ENCODE measurements around the gene IREB2.

The IREB2 gene

DNA sequence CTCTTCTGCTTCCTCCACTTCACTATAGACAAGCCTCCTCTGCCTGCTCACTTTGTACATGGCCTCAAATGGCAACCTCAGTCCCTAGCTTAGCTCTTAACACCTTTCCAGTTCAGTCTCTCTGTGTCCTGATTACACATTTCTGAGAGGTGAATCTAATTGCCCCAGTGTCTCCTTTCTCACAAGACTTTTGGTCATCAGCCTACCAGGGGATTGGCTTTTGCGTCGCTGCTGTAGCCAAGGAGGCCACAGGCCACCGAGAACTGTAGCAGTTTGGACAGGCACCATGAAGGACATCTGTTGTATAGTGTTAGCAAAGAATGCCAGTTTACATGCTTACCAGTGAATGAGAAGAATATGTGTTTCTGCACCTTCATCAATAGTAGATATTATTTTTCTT is 8.5 kb downstream of the IREB2 start:
- H3K27me3 ChIP-seq (replicated peaks): no peaks in the 10 kb centered on the region
- no peak overlapping the region for H3K27ac ChIP-seq
- in situ Hi-C loops (cut with HindIII; ENCODE audit: low pct_ligation_motif_present, low sequenced_read_pairs): no loop called here
- H3K4me3 ChIP-seq (ENCODE audit: low read depth, low read length): no peak overlapping the region
- DNase-seq: no peak
- TF ChIP-seq, protein P1, sequence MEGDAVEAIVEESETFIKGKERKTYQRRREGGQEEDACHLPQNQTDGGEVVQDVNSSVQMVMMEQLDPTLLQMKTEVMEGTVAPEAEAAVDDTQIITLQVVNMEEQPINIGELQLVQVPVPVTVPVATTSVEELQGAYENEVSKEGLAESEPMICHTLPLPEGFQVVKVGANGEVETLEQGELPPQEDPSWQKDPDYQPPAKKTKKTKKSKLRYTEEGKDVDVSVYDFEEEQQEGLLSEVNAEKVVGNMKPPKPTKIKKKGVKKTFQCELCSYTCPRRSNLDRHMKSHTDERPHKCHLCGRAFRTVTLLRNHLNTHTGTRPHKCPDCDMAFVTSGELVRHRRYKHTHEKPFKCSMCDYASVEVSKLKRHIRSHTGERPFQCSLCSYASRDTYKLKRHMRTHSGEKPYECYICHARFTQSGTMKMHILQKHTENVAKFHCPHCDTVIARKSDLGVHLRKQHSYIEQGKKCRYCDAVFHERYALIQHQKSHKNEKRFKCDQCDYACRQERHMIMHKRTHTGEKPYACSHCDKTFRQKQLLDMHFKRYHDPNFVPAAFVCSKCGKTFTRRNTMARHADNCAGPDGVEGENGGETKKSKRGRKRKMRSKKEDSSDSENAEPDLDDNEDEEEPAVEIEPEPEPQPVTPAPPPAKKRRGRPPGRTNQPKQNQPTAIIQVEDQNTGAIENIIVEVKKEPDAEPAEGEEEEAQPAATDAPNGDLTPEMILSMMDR (IDR thresholded peaks at IDR 0.05; ENCODE audit: low read depth, low read length, missing control alignments): no peak
- H3K36me3 ChIP-seq (replicated peaks): peaks cover 30% of the 10 kb centered on the region

DNA sequence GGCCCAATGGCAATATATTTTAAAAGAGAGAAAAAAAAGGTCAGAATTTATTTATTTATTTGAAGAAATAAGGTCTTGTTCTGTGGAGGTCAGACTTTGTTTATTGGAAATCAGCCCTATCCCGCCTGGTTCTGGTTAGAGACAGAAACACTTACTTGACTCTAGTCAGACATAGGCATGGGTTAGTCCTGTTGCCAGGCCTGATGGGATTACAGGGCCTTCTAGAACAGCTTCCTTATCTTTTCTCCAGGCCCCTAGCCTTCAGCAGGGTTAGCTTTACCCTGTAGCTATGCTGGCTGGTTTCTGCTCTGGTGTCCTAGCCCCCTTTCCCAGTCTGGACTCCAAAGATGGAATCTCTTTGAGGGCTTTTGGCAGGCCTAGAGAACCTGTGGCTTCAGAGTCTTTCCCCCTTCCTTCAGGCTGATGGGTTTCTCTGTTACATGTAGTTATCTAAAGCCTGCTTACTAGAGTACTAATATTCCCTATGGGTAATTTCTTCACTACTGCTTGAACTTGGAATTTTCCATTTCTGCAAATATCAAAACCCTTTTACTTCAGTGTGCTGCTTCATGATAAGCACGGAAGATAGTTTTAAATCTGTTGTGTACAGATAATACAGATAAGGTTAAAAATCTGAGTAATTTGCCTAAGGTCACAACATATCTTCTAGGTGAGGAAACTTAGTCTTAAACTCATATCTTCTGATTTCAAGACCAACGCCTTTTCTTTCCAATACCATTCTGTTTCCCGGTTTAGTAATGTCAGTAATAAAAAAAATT is 10.6 kb downstream of the IREB2 start:
- DNase-seq: no peak
- TF ChIP-seq, protein P1 (IDR thresholded peaks at IDR 0.05; ENCODE audit: low read depth, low read length, missing control alignments): no peak
- no peak overlapping the region for H3K4me3 ChIP-seq (ENCODE audit: low read depth, low read length)
- no peaks in the 10 kb centered on the region for H3K27me3 ChIP-seq (replicated peaks)
- in situ Hi-C loops (cut with HindIII; ENCODE audit: low pct_ligation_motif_present, low sequenced_read_pairs): no loop called here
- H3K36me3 ChIP-seq (replicated peaks): peaks cover 18% of the 10 kb centered on the region
- no peak overlapping the region for H3K27ac ChIP-seq

DNA sequence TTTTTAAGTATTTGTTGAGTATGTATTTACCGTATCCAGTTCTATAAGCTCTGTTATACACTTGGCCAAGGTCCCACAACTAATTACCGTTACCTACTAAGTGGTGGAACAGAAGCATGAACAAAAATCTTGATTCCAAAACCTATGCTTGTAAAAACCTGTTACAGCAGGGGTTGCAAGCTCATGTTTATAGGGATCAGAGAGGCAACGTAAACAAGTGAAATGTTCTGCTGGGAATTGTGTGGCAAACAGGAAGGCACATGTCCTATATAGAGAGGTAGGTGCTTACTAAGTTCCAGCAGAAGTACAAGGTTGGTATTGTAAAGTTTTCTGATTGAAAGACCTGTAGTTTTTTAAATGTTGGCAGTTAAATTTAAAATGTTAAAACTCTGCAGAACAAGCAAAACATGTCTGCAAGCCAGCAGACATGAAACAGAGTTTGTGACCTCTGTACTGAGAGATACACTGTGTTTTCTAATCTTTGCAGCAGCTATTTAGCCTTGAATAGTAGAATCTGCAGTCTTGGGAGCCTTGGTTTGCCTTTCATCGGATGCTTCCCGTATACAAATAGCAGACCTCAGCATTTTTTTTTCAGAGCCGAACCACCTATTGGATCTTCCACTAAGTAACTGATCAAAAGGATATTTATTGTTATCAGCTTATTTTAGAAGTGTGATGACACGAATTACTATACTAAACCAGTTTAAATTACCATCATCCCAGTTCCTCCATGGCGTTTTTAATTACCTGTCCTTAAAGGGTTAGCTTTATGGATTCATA is 11.4 kb downstream of the IREB2 start:
- in situ Hi-C loops (cut with HindIII; ENCODE audit: low pct_ligation_motif_present, low sequenced_read_pairs): no loop called here
- no peak overlapping the region for H3K4me3 ChIP-seq (ENCODE audit: low read depth, low read length)
- TF ChIP-seq, protein P1 (IDR thresholded peaks at IDR 0.05; ENCODE audit: low read depth, low read length, missing control alignments): no peak
- no peak for DNase-seq
- H3K36me3 ChIP-seq (replicated peaks): peaks cover 17% of the 10 kb centered on the region
- no peak overlapping the region for H3K27ac ChIP-seq
- H3K27me3 ChIP-seq (replicated peaks): no peaks in the 10 kb centered on the region

DNA sequence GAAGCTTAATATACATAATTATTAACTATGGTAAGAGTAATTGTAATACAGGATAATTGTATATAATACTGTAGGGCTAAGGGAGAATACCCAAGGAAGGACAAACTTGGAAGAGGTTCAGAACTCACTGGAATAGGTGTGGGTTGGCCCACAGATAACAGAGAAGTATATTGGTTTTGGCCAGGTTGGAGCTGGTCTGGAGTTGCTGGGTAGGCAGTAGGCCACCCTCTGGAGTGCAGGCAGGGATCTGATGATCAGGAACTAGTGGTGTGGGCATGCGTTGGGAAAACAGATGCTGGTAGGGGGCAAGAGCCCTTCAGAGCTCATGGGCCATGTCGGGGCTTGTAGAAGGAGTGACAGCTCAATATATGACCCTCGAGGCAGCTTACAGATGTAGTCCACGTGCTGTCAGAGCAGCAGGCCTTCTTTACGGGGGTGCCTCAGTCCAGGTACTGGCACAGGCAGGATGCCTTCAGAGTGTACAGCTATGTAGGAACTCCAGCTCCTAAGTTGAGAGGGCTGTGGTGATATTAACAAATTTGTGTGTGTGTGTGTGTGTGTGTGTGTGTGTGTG is 12.4 kb downstream of the IREB2 start:
- H3K27me3 ChIP-seq (replicated peaks): no peaks in the 10 kb centered on the region
- no peak overlapping the region for H3K4me3 ChIP-seq (ENCODE audit: low read depth, low read length)
- H3K27ac ChIP-seq: no peak overlapping the region
- TF ChIP-seq, protein P1 (IDR thresholded peaks at IDR 0.05; ENCODE audit: low read depth, low read length, missing control alignments): no peak
- peaks cover 12% of the 10 kb centered on the region for H3K36me3 ChIP-seq (replicated peaks)
- no peak for DNase-seq
- in situ Hi-C loops (cut with HindIII; ENCODE audit: low pct_ligation_motif_present, low sequenced_read_pairs): no loop called here

DNA sequence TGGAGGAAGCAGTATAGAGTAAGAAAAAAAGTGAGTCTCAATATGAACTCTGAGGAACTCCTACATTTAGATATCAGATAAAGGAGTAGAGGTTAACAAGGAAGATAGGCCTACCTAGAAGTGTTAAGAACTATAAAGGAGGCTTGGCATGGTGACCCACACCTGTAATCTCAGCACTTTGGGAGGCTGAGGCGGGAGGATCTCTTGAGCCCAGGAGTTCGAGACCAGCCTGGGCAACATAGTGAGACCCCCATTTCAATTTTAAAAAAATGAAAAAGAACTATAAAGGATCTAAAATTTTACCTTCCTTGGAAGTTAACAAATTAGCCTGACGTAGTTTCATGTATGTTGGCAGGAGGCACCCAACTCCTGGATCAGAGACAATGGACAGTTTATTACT is 14.5 kb downstream of the IREB2 start:
- TF ChIP-seq, protein P1 (IDR thresholded peaks at IDR 0.05; ENCODE audit: low read depth, low read length, missing control alignments): no peak

More for the DNA sequence above, 14.5 kb downstream of the IREB2 start:
- Histone ChIP-seq H3K36me3 (replicated peaks) (no peaks in the 10 kb centered on the region), H3K27ac (no peak overlapping the region), H3K4me3 (ENCODE audit: low read depth, low read length) (no peak overlapping the region), H3K27me3 (replicated peaks) (no peaks in the 10 kb centered on the region)
- in situ Hi-C loops (cut with HindIII; ENCODE audit: low pct_ligation_motif_present, low sequenced_read_pairs): no loop called here
- no peak for DNase-seq
